SK-N-SH (cell line): ENCODE data around the gene FHOD3. TPM values are rescaled to one million over a fixed set of nuclear protein-coding genes. Genes with fewer than 3 reads are reported as not detected.

Source experiments
- CTCF ChIA-PET: fragments of 300-600, 350-600 bp; formaldehyde crosslinking; extraction: SDS; loops from one replicate; lab custom pipeline; 2021; lab: Yijun Ruan, JAX
- POLR2A ChIA-PET: fragments of 350-600 bp; sonication (Branson Sonifier 250); formaldehyde crosslinking; extraction: SDS; loops from one replicate; lab custom pipeline; 2020; ENCODE audit warnings: antibody characterized with exemption, inconsistent platforms; lab: Yijun Ruan, JAX
- DNase-seq: peaks from one replicate; pipeline ENCODE4 v3.0.0; 2012
- H2AFZ ChIP-seq: fragments of 200-600 bp; sonication (generic); 2 replicates; pipeline ENCODE4 v1.8.1; 2016; ENCODE audit warnings: antibody characterized with exemption, mild to moderate bottlenecking, low read depth
- H3F3A ChIP-seq: fragments of 200-600 bp; sonication (generic); replicated peaks from 2 replicates; pipeline ENCODE3; 2016; ENCODE audit warnings: antibody characterized with exemption, mild to moderate bottlenecking; ENCODE audit not compliant: insufficient read depth
- H3K27ac ChIP-seq, 2 experiments: fragments of 200-500 bp in 1 of 2; fragments of 200-600 bp in 1 of 2; sonication (Bioruptor generic) in 1 of 2; sonication (generic), shearing (Covaris generic) in 1 of 2; 2 replicates each; pipeline versions ENCODE4 v1.5.1 to v1.6.1; 2014 to 2016; ENCODE audit warnings: low read depth in 2 of 2, inconsistent platforms in 1 of 2, low read length in 1 of 2, mild to moderate bottlenecking in 1 of 2, mixed read lengths in 1 of 2
- H3K27me3 ChIP-seq: fragments of 200-600 bp; sonication (generic), shearing (Covaris generic); 2 replicates; pipeline ENCODE4 v1.6.1; 2016; ENCODE audit warnings: mixed run types; ENCODE audit not compliant: insufficient read depth
- H3K36me3 ChIP-seq, 2 experiments: fragments of 200-500 bp in 1 of 2; fragments of 200-600 bp in 1 of 2; sonication (Bioruptor generic) in 1 of 2; sonication (generic) in 1 of 2; replicated peaks in 1 of 2; 2 replicates each; pipeline versions ENCODE3 to v1.5.1; 2014 to 2016; ENCODE audit warnings: low read length in 1 of 2, mild to moderate bottlenecking in 1 of 2; ENCODE audit not compliant: insufficient read depth in 2 of 2, control insufficient read depth in 1 of 2
- H3K4me1 ChIP-seq, 2 experiments: fragments of 200-500 bp in 1 of 2; fragments of 200-600 bp in 1 of 2; sonication (Bioruptor generic) in 1 of 2; sonication (generic), shearing (Covaris generic) in 1 of 2; 2 replicates each; pipeline versions ENCODE4 v1.5.1 to v1.6.1; 2014 to 2016; ENCODE audit warnings: low read depth in 1 of 2, low read length in 1 of 2, mixed run types in 1 of 2; ENCODE audit not compliant: insufficient read depth in 2 of 2, control insufficient read depth in 1 of 2
- H3K4me2 ChIP-seq: fragments of 200-600 bp; sonication (generic), shearing (Covaris generic); 2 replicates; pipeline ENCODE4 v1.6.1; 2017; ENCODE audit warnings: mixed run types
- H3K4me3 ChIP-seq, 2 experiments: fragments of 200-500 bp in 1 of 2; fragments of 200-600 bp in 1 of 2; sonication (Bioruptor generic) in 1 of 2; sonication (generic), shearing (Covaris generic) in 1 of 2; 2 replicates each; pipeline versions ENCODE4 v1.5.1 to v1.8.1; 2014 to 2016; ENCODE audit warnings: low read depth in 2 of 2, inconsistent platforms in 1 of 2, low read length in 1 of 2, mild to moderate bottlenecking in 1 of 2, mixed read lengths in 1 of 2, moderate library complexity in 1 of 2
- H3K79me2 ChIP-seq: fragments of 200-600 bp; sonication (generic); 2 replicates; pipeline ENCODE4 v1.8.1; 2017; ENCODE audit warnings: mild to moderate bottlenecking; ENCODE audit not compliant: insufficient read depth
- H3K9ac ChIP-seq: fragments of 200-600 bp; sonication (generic); 2 replicates; pipeline ENCODE4 v1.6.1; 2017; ENCODE audit warnings: mixed run types
- H3K9me2 ChIP-seq: fragments of 200-600 bp; sonication (generic); 2 replicates; pipeline ENCODE4 v1.6.1; 2017; ENCODE audit warnings: mixed run types
- H3K9me3 ChIP-seq: fragments of 200-600 bp; sonication (generic); 2 replicates; pipeline ENCODE4 v1.6.1; 2017; ENCODE audit warnings: mixed run types, mild to moderate bottlenecking, moderate library complexity
- H4K20me1 ChIP-seq: fragments of 200-600 bp; sonication (generic); 2 replicates; pipeline ENCODE4 v1.6.1; 2017; ENCODE audit warnings: mild to moderate bottlenecking, mixed run types; ENCODE audit not compliant: insufficient read depth
- ELF1 ChIP-seq: IDR thresholded peaks from 2 replicates; pipeline ENCODE4 v1.4.0; 2012
- EP300 ChIP-seq, 2 experiments: IDR thresholded peaks; 2 replicates each; pipeline versions ENCODE4 v1.4.0 to v1.6.1; 2012; ENCODE audit warnings: borderline replicate concordance in 1 of 2, low read depth in 1 of 2, low read length in 1 of 2
- EZH2phosphoT487 ChIP-seq: fragments of 200-600 bp; sonication (generic); IDR thresholded peaks from 2 replicates; pipeline ENCODE4 v1.6.1; 2017; ENCODE audit warnings: low read depth, mixed run types, mild to moderate bottlenecking, antibody characterized with exemption, moderate library complexity, borderline replicate concordance
- FOSL2 ChIP-seq: IDR thresholded peaks from 2 replicates; pipeline ENCODE4 v1.4.0; 2012; ENCODE audit warnings: low read depth, mild to moderate bottlenecking, moderate library complexity, borderline replicate concordance
- FOXJ3 ChIP-seq: sonication (generic); formaldehyde crosslinking; IDR thresholded peaks from 2 replicates; pipeline ENCODE4 v1.5.1; 2020; ENCODE audit warnings: mild to moderate bottlenecking, missing genetic modification reagents
- FOXM1 ChIP-seq: IDR thresholded peaks from 2 replicates; pipeline ENCODE4 v1.4.0; 2012; ENCODE audit warnings: low read depth, mild to moderate bottlenecking
- GABPA ChIP-seq: IDR thresholded peaks from 2 replicates; pipeline ENCODE4 v1.4.0; 2012; ENCODE audit warnings: low read depth, mild to moderate bottlenecking
- GATA2 ChIP-seq: sonication (generic); formaldehyde crosslinking; IDR thresholded peaks from 2 replicates; pipeline ENCODE4 v1.5.0; 2020; ENCODE audit warnings: mild to moderate bottlenecking, missing genetic modification reagents
- IRF3 ChIP-seq: fragments of 150-350 bp; IDR thresholded peaks from 2 replicates; pipeline ENCODE4 v1.6.1; 2016; ENCODE audit warnings: mild to moderate bottlenecking, low read depth, low read length
- JUND ChIP-seq: IDR thresholded peaks from 2 replicates; pipeline ENCODE4 v1.4.0; 2012
- MAX ChIP-seq: IDR thresholded peaks from 2 replicates; pipeline ENCODE4 v1.4.0; 2012; ENCODE audit warnings: low read depth
- MEF2A ChIP-seq: IDR thresholded peaks from 2 replicates; pipeline ENCODE4 v1.4.0; 2012; ENCODE audit warnings: low read depth, borderline replicate concordance
- MXI1 ChIP-seq: IDR thresholded peaks from 2 replicates; pipeline ENCODE4 v1.6.1; 2012; ENCODE audit warnings: mild to moderate bottlenecking, low read depth, low read length, improper control_type of control experiment
- NFIC ChIP-seq: IDR thresholded peaks from 2 replicates; pipeline ENCODE4 v1.4.0; 2012; ENCODE audit warnings: borderline replicate concordance
- NRF1 ChIP-seq: IDR thresholded peaks from 2 replicates; pipeline ENCODE4 v1.6.1; 2012; ENCODE audit warnings: low read depth, mild to moderate bottlenecking, low read length
- PBX3 ChIP-seq: IDR thresholded peaks from 2 replicates; pipeline ENCODE4; 2012
- POLR2AphosphoS5 ChIP-seq: IDR thresholded peaks from 2 replicates; pipeline ENCODE4 v1.6.1; 2012; ENCODE audit warnings: low read depth, low read length
- RFX5 ChIP-seq: IDR thresholded peaks from 2 replicates; pipeline ENCODE4 v1.6.1; 2012; ENCODE audit warnings: mild to moderate bottlenecking, improper control_type of control experiment, low read length
- RXRA ChIP-seq: IDR thresholded peaks from 2 replicates; pipeline ENCODE4 v1.4.0; 2012; ENCODE audit warnings: low read depth, mild to moderate bottlenecking, borderline replicate concordance
- TCF12 ChIP-seq: IDR thresholded peaks from 2 replicates; pipeline ENCODE4 v1.4.0; 2012
- TEAD4 ChIP-seq: IDR thresholded peaks from 2 replicates; pipeline ENCODE4 v1.4.0; 2012; ENCODE audit warnings: mild to moderate bottlenecking, borderline replicate concordance; ENCODE audit not compliant: insufficient read depth
- YY1 ChIP-seq: IDR thresholded peaks from 2 replicates; pipeline ENCODE4 v1.4.0; 2012; ENCODE audit warnings: low read depth, mild to moderate bottlenecking
- ZBTB33 ChIP-seq: IDR thresholded peaks from 2 replicates; pipeline ENCODE4 v1.4.0; 2012; ENCODE audit warnings: low read depth, borderline replicate concordance
- WGBS: methylation state at CpG from one replicate; pipeline ENCODE4 v1.1.6; 2017; ENCODE audit warnings: low lambda C conversion rate; 5-methylcytosine and 5-hydroxymethylcytosine counted together
- polyA plus RNA-seq, 3 experiments: library from polyadenylated mRNA; depleted of rRNA; stranded (reverse); fragments of >200 nt; gene quantifications; 2 replicates each; pipeline ENCODE4 v1.2.3, GENCODE V29; 2012
- TF ChIP-seq, protein P1 (sequence below): IDR thresholded peaks from 2 replicates; pipeline ENCODE4 v1.6.1; 2012; ENCODE audit warnings: mild to moderate bottlenecking, low read depth, low read length, moderate library complexity
- TF ChIP-seq, protein P2 (sequence below): IDR thresholded peaks from 2 replicates; pipeline ENCODE4 v1.4.0; 2012; ENCODE audit warnings: low read depth, borderline replicate concordance

FHOD3 gene
- polyA plus RNA-seq, 1 of the 3 experiments (the other 2 are of a cell fraction) = 10.9 TPM

DNA sequence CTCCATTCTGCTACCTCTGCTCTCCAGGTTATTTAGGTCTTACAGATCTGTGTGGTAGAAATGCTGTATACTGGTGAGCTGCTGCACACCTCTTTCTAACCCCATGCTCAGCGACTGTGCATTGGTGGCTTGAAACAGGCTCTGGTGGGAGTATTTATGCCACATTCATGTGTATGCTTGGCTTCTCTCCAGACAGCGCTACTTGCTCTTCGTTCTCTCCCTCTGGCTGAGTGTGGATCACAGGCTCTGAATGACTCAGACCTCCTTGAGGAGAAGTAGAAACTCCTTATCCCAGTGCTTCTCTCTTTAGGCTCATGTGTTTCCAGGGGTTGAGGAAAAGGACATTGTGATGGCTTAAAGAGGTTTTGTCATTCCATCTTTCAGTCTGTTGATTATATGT, 54.9 kb downstream of the FHOD3 start:
- no peaks in the 10 kb centered on the region for H4K20me1 ChIP-seq
- H3K9ac ChIP-seq = no peak overlapping the region
- H3K27ac ChIP-seq = peak overlapping the region in 1 of 2 experiments; percentile 6; a peak in 1 of 4 replicates
- no peaks in the 10 kb centered on the region for H3K27me3 ChIP-seq
- H3K4me2 ChIP-seq = no peak overlapping the region
- H3K79me2 ChIP-seq = no peaks in the 10 kb centered on the region
- no peaks in the 10 kb centered on the region for H3F3A ChIP-seq
- H3K36me3 ChIP-seq = peaks cover 0 to 2% of the 10 kb centered on the region in 2 experiments
- no peak for TF ChIP-seq ELF1
- TF ChIP-seq IRF3 = no peak
- TF ChIP-seq EP300 (IDR thresholded peaks at IDR 0.05; ENCODE audit: borderline replicate concordance in 1 of 2, low read depth in 1 of 2, low read length in 1 of 2) = no peak
- TF ChIP-seq MXI1 = no peak
- TF ChIP-seq FOXM1 = no peak
- no peak for TF ChIP-seq GABPA
- no peak for TF ChIP-seq YY1
- TF ChIP-seq FOSL2 = peak; percentile 59
- TF ChIP-seq POLR2AphosphoS5 = no peak
- TF ChIP-seq, protein P1, sequence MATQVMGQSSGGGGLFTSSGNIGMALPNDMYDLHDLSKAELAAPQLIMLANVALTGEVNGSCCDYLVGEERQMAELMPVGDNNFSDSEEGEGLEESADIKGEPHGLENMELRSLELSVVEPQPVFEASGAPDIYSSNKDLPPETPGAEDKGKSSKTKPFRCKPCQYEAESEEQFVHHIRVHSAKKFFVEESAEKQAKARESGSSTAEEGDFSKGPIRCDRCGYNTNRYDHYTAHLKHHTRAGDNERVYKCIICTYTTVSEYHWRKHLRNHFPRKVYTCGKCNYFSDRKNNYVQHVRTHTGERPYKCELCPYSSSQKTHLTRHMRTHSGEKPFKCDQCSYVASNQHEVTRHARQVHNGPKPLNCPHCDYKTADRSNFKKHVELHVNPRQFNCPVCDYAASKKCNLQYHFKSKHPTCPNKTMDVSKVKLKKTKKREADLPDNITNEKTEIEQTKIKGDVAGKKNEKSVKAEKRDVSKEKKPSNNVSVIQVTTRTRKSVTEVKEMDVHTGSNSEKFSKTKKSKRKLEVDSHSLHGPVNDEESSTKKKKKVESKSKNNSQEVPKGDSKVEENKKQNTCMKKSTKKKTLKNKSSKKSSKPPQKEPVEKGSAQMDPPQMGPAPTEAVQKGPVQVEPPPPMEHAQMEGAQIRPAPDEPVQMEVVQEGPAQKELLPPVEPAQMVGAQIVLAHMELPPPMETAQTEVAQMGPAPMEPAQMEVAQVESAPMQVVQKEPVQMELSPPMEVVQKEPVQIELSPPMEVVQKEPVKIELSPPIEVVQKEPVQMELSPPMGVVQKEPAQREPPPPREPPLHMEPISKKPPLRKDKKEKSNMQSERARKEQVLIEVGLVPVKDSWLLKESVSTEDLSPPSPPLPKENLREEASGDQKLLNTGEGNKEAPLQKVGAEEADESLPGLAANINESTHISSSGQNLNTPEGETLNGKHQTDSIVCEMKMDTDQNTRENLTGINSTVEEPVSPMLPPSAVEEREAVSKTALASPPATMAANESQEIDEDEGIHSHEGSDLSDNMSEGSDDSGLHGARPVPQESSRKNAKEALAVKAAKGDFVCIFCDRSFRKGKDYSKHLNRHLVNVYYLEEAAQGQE = no peak
- TF ChIP-seq MAX = 0 out of 2 replicates have a peak, but pooled peaks have one; percentile 35
- TF ChIP-seq, protein P2, sequence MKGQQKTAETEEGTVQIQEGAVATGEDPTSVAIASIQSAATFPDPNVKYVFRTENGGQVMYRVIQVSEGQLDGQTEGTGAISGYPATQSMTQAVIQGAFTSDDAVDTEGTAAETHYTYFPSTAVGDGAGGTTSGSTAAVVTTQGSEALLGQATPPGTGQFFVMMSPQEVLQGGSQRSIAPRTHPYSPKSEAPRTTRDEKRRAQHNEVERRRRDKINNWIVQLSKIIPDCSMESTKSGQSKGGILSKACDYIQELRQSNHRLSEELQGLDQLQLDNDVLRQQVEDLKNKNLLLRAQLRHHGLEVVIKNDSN = no peak
- no peak for TF ChIP-seq RFX5
- no peak for TF ChIP-seq RXRA
- TF ChIP-seq GATA2 (CRISPR knock-in tag) = no peak
- no peak for TF ChIP-seq PBX3
- no peak for TF ChIP-seq TEAD4
- no peak for TF ChIP-seq FOXJ3 (CRISPR knock-in tag)
- no peak for TF ChIP-seq ZBTB33
- peak; percentile 38; the same call in 1 of the 2 replicates for TF ChIP-seq JUND
- TF ChIP-seq NRF1 = no peak
- no peak for TF ChIP-seq EZH2phosphoT487
- TF ChIP-seq NFIC = peak; percentile 52
- TF ChIP-seq MEF2A = no peak
- TF ChIP-seq TCF12 = peak; percentile 17; the same call in 1 of the 2 replicates
- CTCF ChIA-PET = no interaction called here
- H3K9me3 ChIP-seq = no peaks in the 10 kb centered on the region
- DNase-seq = no peak
- no peak overlapping the region for H2AFZ ChIP-seq
- H3K4me1 ChIP-seq = peaks cover 0 to 23% of the 10 kb centered on the region in 2 experiments; a peak in 2 of 4 replicates
- H3K4me3 ChIP-seq = no peak overlapping the region
- WGBS = 32% methylated on average over 3 of the region's 3 CpGs
- no peaks in the 10 kb centered on the region for H3K9me2 ChIP-seq
- POLR2A ChIA-PET = no interaction called here
